HepG2 (cell line): ENCODE results near the gene SLC16A3. TPM values are rescaled to one million over a fixed set of nuclear protein-coding genes. Genes with fewer than 3 reads are reported as not detected.

Source experiments
- AGO1 ChIP-seq: fragments of 200-400 bp; formaldehyde crosslinking; IDR thresholded peaks from 2 replicates; pipeline ENCODE4 v1.6.1; 2017; ENCODE audit warnings: mild to moderate bottlenecking, low read depth, low read length, moderate library complexity; ENCODE audit not compliant: poor library complexity, severe bottlenecking
- ZBTB20 ChIP-seq: sonication (generic); formaldehyde crosslinking; IDR thresholded peaks from 2 replicates; pipeline ENCODE4 v1.8.1; 2023; ENCODE audit warnings: missing genetic modification reagents, low read depth, mild to moderate bottlenecking, borderline replicate concordance
- ZNF572 ChIP-seq: sonication (generic); formaldehyde crosslinking; IDR thresholded peaks from 2 replicates; pipeline ENCODE4 v1.5.1; 2020; ENCODE audit warnings: mild to moderate bottlenecking, missing genetic modification reagents
- polyA plus RNA-seq, 8 experiments: library from polyadenylated mRNA; depleted of rRNA in 3 of 8; stranded (reverse) in 7 of 8; unstranded in 1 of 8; fragments of >200 nt; fragmentation: Illumina TruSeq in 4 of 8; extraction: Trizol in 4 of 8; gene quantifications; 2 replicates each; pipeline versions ENCODE4 v1.2.1 to v1.2.3, GENCODE V29; 2011 to 2016; ENCODE audit warnings: low read depth in 4 of 8, missing spikeins in 1 of 8, mixed read lengths in 1 of 8; ENCODE audit not compliant: insufficient read depth in 1 of 8
- total RNA-seq, 5 experiments: library from RNA; depleted of rRNA; stranded (reverse); fragments of >200 nt; fragmentation: Illumina TruSeq; extraction: Trizol; gene quantifications; 2 replicates each; pipeline ENCODE4 v1.2.3, GENCODE V29; 2016; ENCODE audit warnings: low read depth in 1 of 5
- TF ChIP-seq, protein P1 (sequence below): sonication (generic); formaldehyde crosslinking; IDR thresholded peaks from 2 replicates; pipeline ENCODE4 v1.5.0; 2020; ENCODE audit warnings: mild to moderate bottlenecking, missing genetic modification reagents, borderline replicate concordance
- TF ChIP-seq, protein P2 (sequence below): sonication (generic); formaldehyde crosslinking; IDR thresholded peaks from 2 replicates; pipeline ENCODE4 v1.4.0; 2020; ENCODE audit warnings: mild to moderate bottlenecking, missing genetic modification reagents, borderline replicate concordance

SLC16A3 gene
- total and polyA plus RNA-seq, 2 of the 13 experiments (the other 11 are each of a cell fraction or from before 2014, with no cell fraction given), result 242 to 349 TPM

DNA sequence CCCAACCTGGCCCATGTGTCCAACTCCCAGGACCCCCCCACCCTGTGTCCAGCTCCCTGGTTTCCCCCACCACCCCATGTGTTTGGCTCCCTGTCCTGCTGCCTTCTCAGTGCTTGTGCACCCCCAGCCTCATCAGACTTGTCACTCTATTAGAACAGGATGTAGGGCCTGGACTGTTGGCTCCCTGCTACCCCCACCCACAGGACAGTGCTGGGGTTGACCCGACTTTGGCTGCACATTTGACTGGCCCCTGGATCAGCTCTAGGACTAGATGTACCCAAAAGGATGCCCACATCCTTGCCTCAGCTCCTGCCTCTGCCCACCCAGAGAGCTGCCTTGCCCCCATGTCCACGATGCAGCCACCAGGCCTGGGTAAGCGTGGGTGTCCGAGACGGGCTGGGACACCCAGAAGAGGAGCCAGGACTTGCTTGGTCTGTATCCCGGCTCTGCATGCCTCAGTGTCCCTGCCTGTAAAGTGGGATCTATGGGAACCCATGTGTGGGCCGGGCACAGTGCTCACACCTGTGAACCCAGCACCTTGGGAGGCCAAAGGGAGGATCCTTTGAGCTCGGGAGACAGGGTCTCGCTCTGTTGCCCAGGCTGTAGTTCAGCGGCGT lies 14.7 kb upstream of the SLC16A3 start (continued):
- TF ChIP-seq, protein P1, sequence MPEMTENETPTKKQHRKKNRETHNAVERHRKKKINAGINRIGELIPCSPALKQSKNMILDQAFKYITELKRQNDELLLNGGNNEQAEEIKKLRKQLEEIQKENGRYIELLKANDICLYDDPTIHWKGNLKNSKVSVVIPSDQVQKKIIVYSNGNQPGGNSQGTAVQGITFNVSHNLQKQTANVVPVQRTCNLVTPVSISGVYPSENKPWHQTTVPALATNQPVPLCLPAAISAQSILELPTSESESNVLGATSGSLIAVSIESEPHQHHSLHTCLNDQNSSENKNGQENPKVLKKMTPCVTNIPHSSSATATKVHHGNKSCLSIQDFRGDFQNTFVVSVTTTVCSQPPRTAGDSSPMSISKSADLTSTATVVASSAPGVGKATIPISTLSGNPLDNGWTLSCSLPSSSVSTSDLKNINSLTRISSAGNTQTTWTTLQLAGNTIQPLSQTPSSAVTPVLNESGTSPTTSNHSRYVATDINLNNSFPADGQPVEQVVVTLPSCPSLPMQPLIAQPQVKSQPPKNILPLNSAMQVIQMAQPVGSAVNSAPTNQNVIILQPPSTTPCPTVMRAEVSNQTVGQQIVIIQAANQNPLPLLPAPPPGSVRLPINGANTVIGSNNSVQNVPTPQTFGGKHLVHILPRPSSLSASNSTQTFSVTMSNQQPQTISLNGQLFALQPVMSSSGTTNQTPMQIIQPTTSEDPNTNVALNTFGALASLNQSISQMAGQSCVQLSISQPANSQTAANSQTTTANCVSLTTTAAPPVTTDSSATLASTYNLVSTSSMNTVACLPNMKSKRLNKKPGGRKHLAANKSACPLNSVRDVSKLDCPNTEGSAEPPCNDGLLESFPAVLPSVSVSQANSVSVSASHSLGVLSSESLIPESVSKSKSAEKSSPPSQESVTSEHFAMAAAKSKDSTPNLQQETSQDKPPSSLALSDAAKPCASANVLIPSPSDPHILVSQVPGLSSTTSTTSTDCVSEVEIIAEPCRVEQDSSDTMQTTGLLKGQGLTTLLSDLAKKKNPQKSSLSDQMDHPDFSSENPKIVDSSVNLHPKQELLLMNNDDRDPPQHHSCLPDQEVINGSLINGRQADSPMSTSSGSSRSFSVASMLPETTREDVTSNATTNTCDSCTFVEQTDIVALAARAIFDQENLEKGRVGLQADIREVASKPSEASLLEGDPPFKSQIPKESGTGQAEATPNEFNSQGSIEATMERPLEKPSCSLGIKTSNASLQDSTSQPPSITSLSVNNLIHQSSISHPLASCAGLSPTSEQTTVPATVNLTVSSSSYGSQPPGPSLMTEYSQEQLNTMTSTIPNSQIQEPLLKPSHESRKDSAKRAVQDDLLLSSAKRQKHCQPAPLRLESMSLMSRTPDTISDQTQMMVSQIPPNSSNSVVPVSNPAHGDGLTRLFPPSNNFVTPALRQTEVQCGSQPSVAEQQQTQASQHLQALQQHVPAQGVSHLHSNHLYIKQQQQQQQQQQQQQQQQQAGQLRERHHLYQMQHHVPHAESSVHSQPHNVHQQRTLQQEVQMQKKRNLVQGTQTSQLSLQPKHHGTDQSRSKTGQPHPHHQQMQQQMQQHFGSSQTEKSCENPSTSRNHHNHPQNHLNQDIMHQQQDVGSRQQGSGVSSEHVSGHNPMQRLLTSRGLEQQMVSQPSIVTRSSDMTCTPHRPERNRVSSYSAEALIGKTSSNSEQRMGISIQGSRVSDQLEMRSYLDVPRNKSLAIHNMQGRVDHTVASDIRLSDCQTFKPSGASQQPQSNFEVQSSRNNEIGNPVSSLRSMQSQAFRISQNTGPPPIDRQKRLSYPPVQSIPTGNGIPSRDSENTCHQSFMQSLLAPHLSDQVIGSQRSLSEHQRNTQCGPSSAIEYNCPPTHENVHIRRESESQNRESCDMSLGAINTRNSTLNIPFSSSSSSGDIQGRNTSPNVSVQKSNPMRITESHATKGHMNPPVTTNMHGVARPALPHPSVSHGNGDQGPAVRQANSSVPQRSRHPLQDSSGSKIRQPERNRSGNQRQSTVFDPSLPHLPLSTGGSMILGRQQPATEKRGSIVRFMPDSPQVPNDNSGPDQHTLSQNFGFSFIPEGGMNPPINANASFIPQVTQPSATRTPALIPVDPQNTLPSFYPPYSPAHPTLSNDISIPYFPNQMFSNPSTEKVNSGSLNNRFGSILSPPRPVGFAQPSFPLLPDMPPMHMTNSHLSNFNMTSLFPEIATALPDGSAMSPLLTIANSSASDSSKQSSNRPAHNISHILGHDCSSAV (CRISPR knock-in tag), result no peak
- TF ChIP-seq ZBTB20 (no peak), AGO1 (no peak), ZNF572 (no peak)
- TF ChIP-seq, protein P2, sequence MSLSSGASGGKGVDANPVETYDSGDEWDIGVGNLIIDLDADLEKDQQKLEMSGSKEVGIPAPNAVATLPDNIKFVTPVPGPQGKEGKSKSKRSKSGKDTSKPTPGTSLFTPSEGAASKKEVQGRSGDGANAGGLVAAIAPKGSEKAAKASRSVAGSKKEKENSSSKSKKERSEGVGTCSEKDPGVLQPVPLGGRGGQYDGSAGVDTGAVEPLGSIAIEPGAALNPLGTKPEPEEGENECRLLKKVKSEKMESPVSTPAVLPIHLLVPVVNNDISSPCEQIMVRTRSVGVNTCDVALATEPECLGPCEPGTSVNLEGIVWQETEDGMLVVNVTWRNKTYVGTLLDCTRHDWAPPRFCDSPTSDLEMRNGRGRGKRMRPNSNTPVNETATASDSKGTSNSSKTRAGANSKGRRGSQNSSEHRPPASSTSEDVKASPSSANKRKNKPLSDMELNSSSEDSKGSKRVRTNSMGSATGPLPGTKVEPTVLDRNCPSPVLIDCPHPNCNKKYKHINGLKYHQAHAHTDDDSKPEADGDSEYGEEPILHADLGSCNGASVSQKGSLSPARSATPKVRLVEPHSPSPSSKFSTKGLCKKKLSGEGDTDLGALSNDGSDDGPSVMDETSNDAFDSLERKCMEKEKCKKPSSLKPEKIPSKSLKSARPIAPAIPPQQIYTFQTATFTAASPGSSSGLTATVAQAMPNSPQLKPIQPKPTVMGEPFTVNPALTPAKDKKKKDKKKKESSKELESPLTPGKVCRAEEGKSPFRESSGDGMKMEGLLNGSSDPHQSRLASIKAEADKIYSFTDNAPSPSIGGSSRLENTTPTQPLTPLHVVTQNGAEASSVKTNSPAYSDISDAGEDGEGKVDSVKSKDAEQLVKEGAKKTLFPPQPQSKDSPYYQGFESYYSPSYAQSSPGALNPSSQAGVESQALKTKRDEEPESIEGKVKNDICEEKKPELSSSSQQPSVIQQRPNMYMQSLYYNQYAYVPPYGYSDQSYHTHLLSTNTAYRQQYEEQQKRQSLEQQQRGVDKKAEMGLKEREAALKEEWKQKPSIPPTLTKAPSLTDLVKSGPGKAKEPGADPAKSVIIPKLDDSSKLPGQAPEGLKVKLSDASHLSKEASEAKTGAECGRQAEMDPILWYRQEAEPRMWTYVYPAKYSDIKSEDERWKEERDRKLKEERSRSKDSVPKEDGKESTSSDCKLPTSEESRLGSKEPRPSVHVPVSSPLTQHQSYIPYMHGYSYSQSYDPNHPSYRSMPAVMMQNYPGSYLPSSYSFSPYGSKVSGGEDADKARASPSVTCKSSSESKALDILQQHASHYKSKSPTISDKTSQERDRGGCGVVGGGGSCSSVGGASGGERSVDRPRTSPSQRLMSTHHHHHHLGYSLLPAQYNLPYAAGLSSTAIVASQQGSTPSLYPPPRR (CRISPR knock-in tag), result 0 out of 2 replicates have a peak, but pooled peaks have one; percentile 13
